ENCODE results near the gene INSIG1. TPM values are rescaled to one million over a fixed set of nuclear protein-coding genes. Genes with fewer than 3 reads are reported as not detected.

The INSIG1 gene
- total RNA-seq, 1 donor from 2014 or later, result 302 TPM

DNA sequence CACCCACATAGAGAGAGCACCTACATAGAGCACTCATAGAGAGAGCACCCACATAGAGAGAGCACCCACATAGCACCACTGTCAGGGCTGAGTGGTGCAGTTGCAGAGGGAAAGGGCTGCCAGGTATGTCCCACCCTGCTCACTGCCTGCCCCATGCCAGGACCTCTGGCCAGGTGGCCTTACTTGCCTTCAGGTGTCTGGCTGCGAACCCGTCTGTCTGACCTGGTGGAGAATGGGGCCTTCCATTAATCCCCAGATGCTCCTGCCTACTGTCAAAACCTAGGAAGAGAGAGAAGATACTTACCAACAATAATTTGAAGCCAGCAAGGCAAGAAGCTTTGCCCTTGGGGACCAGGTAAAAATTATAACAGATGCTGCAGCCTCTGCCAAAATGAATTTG is 51.1 kb downstream of the INSIG1 start:
- Histone ChIP-seq H3K27me3 (ENCODE audit: control insufficient read depth, insufficient read depth, low read length) (peaks cover 6% of the 10 kb centered on the region), H3K36me3 (ENCODE audit: control insufficient read depth, insufficient read depth, low read length) (no peaks in the 10 kb centered on the region), H3K4me3 (ENCODE audit: low read depth, low read length) (no peak overlapping the region)
- no peak for TF ChIP-seq CTCF (IDR thresholded peaks at IDR 0.05; ENCODE audit: insufficient read depth, low read length, poor library complexity, severe bottlenecking)
- DNase-seq (ENCODE audit: low read depth), result no peak

- no peaks in the 10 kb centered on the region for H3K36me3 ChIP-seq (ENCODE audit: control insufficient read depth, insufficient read depth, low read length)
- no peak overlapping the region for H3K4me3 ChIP-seq (ENCODE audit: low read depth, low read length)
- no peak for TF ChIP-seq CTCF (IDR thresholded peaks at IDR 0.05; ENCODE audit: insufficient read depth, low read length, poor library complexity, severe bottlenecking)
- H3K27me3 ChIP-seq (ENCODE audit: control insufficient read depth, insufficient read depth, low read length), result peaks cover 8% of the 10 kb centered on the region
- no peak for DNase-seq (ENCODE audit: low read depth)
Observed at GRCh38 chr7:155349601-155350331, 52.1 kb downstream of the INSIG1 start.

GRCh38 chr7:155351120-155351870 is 53.6 kb downstream of the INSIG1 start:
- DNase-seq (ENCODE audit: low read depth), result no peak
- TF ChIP-seq CTCF (IDR thresholded peaks at IDR 0.05; ENCODE audit: insufficient read depth, low read length, poor library complexity, severe bottlenecking), result no peak
- peaks cover 8% of the 10 kb centered on the region for H3K27me3 ChIP-seq (ENCODE audit: control insufficient read depth, insufficient read depth, low read length)
- no peak overlapping the region for H3K4me3 ChIP-seq (ENCODE audit: low read depth, low read length)
- H3K36me3 ChIP-seq (ENCODE audit: control insufficient read depth, insufficient read depth, low read length), result no peaks in the 10 kb centered on the region

- Histone ChIP-seq H3K4me3 (ENCODE audit: low read depth, low read length) (no peak overlapping the region), H3K27me3 (ENCODE audit: control insufficient read depth, insufficient read depth, low read length) (peaks cover 11% of the 10 kb centered on the region), H3K36me3 (ENCODE audit: control insufficient read depth, insufficient read depth, low read length) (no peaks in the 10 kb centered on the region)
- TF ChIP-seq CTCF (IDR thresholded peaks at IDR 0.05; ENCODE audit: insufficient read depth, low read length, poor library complexity, severe bottlenecking), result no peak
- no peak for DNase-seq (ENCODE audit: low read depth)
Observed at GRCh38 chr7:155352076-155352752, 54.5 kb downstream of the INSIG1 start.

DNA sequence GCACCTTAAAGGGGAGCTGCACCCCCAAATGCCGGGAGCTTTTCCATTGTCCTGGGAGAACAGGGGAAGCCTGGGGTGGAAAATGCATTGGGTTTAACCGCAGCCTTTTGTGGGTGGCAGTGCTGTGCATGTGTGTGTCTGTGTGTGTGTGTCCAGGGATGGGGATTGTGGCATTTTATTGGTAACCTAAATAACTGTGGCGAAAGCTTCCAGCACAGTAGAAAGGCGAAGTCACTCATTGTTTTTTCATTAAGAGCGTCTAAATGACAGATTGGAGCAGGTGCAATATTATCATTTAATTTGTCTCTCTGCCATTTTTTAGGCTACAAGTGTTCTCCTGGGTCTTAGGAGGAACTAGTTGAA is 55.1 kb downstream of the INSIG1 start:
- H3K27me3 ChIP-seq (ENCODE audit: control insufficient read depth, insufficient read depth, low read length), result peaks cover 14% of the 10 kb centered on the region
- H3K4me3 ChIP-seq (ENCODE audit: low read depth, low read length), result no peak overlapping the region
- DNase-seq (ENCODE audit: low read depth), result no peak
- no peaks in the 10 kb centered on the region for H3K36me3 ChIP-seq (ENCODE audit: control insufficient read depth, insufficient read depth, low read length)
- no peak for TF ChIP-seq CTCF (IDR thresholded peaks at IDR 0.05; ENCODE audit: insufficient read depth, low read length, poor library complexity, severe bottlenecking)
